ENCODE results near the gene CATSPER3. TPM values are rescaled to one million over a fixed set of nuclear protein-coding genes. Genes with fewer than 3 reads are reported as not detected.

CATSPER3 gene
- total RNA-seq, 1 experiment from 2014 or later = 1.7 TPM

DNA sequence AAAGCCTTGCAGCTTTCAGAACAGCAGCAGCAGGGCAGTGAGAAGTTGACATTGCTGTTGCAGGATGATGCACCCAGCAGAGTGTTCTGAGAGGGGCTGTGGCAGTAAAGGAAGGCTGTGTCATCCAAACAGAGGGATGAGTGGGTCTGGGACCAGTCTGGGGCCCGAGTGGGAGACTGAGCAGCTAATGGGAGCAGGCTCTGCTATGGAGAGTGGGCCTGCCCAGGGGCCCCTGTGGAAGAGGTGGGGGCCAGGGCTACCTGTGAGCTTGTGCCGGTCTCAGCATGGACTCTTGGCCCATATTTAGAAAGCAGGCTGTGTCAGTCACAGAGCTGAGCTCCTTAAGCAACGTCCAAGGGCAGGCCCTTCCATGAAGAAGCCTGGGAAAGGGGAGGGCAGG, 92.3 kb downstream of the CATSPER3 start:
- Histone ChIP-seq H3K27ac (ENCODE audit: low read depth, low read length) (no peak overlapping the region), H3K79me2 (ENCODE audit: insufficient read depth, low read length) (no peaks in the 10 kb centered on the region), H3K9me3 (ENCODE audit: control insufficient read depth in 1 of 2, insufficient read depth in 1 of 2, low read depth in 1 of 2, low read length in 2 of 2) (no peaks in the 10 kb centered on the region), H4K20me1 (ENCODE audit: insufficient read depth) (no peaks in the 10 kb centered on the region), H3K4me3 (replicated peaks in 1 of 2; ENCODE audit: low read depth in 1 of 2, low read length in 2 of 2) (no peak overlapping the region), H2AFZ (ENCODE audit: low read depth, low read length, poor library complexity, severe bottlenecking) (no peak overlapping the region), H3K27me3 (ENCODE audit: insufficient read depth, low read length) (no peaks in the 10 kb centered on the region), H3K9me2 (ENCODE audit: insufficient read depth) (no peaks in the 10 kb centered on the region), H3K9ac (ENCODE audit: low read length) (no peak overlapping the region), H3K4me1 (ENCODE audit: control insufficient read depth in 1 of 2, insufficient read depth in 2 of 2, low read length in 2 of 2) (no peaks in the 10 kb centered on the region), H3K4me2 (ENCODE audit: low read length) (no peak overlapping the region), H3K36me3 (ENCODE audit: control insufficient read depth in 1 of 2, insufficient read depth in 2 of 2, low read length in 2 of 2) (no peaks in the 10 kb centered on the region)
- DNase-seq (ENCODE audit: low read depth, low spot score) (no peak), ATAC-seq (no peak)
- ChIA-PET CTCF (no interaction called here), RAD21 (ENCODE audit: low non-redundant PET in 1 of 2, low total read pairs in 2 of 2, uncharacterized antibody in 2 of 2, unreplicated experiment in 2 of 2) (interaction anchor here in 1 of 2 experiments (1.0 to 1.2 kb wide), 2 partner anchors 59 to 132 kb away, joined by 3 read pairs; no protein-coding TSS in a partner anchor), POLR2A (no interaction called here)
- BruUV-seq (replicated peaks) = no TSS peak
- TF ChIP-seq, protein P1, sequence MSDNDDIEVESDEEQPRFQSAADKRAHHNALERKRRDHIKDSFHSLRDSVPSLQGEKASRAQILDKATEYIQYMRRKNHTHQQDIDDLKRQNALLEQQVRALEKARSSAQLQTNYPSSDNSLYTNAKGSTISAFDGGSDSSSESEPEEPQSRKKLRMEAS (IDR thresholded peaks at IDR 0.05) = no peak
- TF ChIP-seq, protein P2, sequence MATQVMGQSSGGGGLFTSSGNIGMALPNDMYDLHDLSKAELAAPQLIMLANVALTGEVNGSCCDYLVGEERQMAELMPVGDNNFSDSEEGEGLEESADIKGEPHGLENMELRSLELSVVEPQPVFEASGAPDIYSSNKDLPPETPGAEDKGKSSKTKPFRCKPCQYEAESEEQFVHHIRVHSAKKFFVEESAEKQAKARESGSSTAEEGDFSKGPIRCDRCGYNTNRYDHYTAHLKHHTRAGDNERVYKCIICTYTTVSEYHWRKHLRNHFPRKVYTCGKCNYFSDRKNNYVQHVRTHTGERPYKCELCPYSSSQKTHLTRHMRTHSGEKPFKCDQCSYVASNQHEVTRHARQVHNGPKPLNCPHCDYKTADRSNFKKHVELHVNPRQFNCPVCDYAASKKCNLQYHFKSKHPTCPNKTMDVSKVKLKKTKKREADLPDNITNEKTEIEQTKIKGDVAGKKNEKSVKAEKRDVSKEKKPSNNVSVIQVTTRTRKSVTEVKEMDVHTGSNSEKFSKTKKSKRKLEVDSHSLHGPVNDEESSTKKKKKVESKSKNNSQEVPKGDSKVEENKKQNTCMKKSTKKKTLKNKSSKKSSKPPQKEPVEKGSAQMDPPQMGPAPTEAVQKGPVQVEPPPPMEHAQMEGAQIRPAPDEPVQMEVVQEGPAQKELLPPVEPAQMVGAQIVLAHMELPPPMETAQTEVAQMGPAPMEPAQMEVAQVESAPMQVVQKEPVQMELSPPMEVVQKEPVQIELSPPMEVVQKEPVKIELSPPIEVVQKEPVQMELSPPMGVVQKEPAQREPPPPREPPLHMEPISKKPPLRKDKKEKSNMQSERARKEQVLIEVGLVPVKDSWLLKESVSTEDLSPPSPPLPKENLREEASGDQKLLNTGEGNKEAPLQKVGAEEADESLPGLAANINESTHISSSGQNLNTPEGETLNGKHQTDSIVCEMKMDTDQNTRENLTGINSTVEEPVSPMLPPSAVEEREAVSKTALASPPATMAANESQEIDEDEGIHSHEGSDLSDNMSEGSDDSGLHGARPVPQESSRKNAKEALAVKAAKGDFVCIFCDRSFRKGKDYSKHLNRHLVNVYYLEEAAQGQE (IDR thresholded peaks at IDR 0.05; ENCODE audit: low read depth) = no peak
- TF ChIP-seq, protein P3, sequence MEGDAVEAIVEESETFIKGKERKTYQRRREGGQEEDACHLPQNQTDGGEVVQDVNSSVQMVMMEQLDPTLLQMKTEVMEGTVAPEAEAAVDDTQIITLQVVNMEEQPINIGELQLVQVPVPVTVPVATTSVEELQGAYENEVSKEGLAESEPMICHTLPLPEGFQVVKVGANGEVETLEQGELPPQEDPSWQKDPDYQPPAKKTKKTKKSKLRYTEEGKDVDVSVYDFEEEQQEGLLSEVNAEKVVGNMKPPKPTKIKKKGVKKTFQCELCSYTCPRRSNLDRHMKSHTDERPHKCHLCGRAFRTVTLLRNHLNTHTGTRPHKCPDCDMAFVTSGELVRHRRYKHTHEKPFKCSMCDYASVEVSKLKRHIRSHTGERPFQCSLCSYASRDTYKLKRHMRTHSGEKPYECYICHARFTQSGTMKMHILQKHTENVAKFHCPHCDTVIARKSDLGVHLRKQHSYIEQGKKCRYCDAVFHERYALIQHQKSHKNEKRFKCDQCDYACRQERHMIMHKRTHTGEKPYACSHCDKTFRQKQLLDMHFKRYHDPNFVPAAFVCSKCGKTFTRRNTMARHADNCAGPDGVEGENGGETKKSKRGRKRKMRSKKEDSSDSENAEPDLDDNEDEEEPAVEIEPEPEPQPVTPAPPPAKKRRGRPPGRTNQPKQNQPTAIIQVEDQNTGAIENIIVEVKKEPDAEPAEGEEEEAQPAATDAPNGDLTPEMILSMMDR (IDR thresholded peaks at IDR 0.05 in 2 of 3, conservative IDR thresholded peaks at IDR 0.05 in 1 of 3; ENCODE audit: borderline replicate concordance in 1 of 3, insufficient read depth in 1 of 3, low read depth in 2 of 3, low read length in 2 of 3) = no peak
- TF ChIP-seq CEBPB (IDR thresholded peaks at IDR 0.05; ENCODE audit: low read depth) (no peak), EZH2phosphoT487 (IDR thresholded peaks at IDR 0.05; ENCODE audit: borderline replicate concordance) (no peak), ZNF274 (IDR thresholded peaks at IDR 0.05; ENCODE audit: low read depth, low read length) (no peak), SIN3A (IDR thresholded peaks at IDR 0.05; ENCODE audit: low read depth) (no peak), JUND (IDR thresholded peaks at IDR 0.05) (no peak), SRF (IDR thresholded peaks at IDR 0.05; ENCODE audit: low read depth) (no peak), ELF1 (IDR thresholded peaks at IDR 0.05; ENCODE audit: borderline replicate concordance, low read depth) (no peak), CBX3 (IDR thresholded peaks at IDR 0.05; ENCODE audit: low read depth) (no peak), EGR1 (IDR thresholded peaks at IDR 0.05; ENCODE audit: low read depth) (no peak), FOSL1 (IDR thresholded peaks at IDR 0.05; ENCODE audit: low read depth) (no peak), EZH2 (IDR thresholded peaks at IDR 0.05) (no peak)
- intact Hi-C loops (cut with micrococcal nuclease) = no loop called here

Data from HCT116 (cell line).